T-cell (primary cell): Measurements from ENCODE around the gene ARPC5. TPM values are rescaled to one million over a fixed set of nuclear protein-coding genes. Genes with fewer than 3 reads are reported as not detected.

Experiments used
- ATAC-seq, 4 experiments: fragments of 200-7000 bp in 3 of 4; fragments of 150-1000 bp in 1 of 4; cut with Tn5 transposase; replicated peaks in 1 of 4; 1 replicate in 3 of 4; 2 replicates in 1 of 4; pipeline ENCODE4 v1.10.0; 2021; ENCODE audit warnings: moderate library complexity in 3 of 4, mild to moderate bottlenecking in 2 of 4, moderate number of reproducible peaks in 1 of 4
- CTCF ChIA-PET, 2 donors: fragments of 300-600 bp; sonication (Branson Sonifier 250); formaldehyde crosslinking; loops; one replicate each; lab custom pipeline; 2022; ENCODE audit warnings: antibody characterized with exemption in 2 of 2; lab: Charles Lee
- POLR2A ChIA-PET, 2 donors: fragments of 300-600 bp; sonication (Branson Sonifier 250); formaldehyde crosslinking; loops; one replicate each; lab custom pipeline; 2022; ENCODE audit warnings: antibody characterized with exemption in 2 of 2; lab: Charles Lee
- DNase-seq, 35 experiments: peaks; one replicate each; pipeline versions ENCODE4 v3.0.0 to v3.0.0-alpha.2; 2013 to 2023
- H3K27ac ChIP-seq: one replicate; pipeline ENCODE4 v1.5.1; 2013; ENCODE audit warnings: low read length
- H3K27me3 ChIP-seq, 2 experiments: replicated peaks in 1 of 2; 1 replicate in 1 of 2; 2 replicates in 1 of 2; pipeline versions ENCODE4 v1.6.1 to v1.7.0; 2013; ENCODE audit warnings: low read length in 1 of 2, mixed read lengths in 1 of 2; ENCODE audit not compliant: control insufficient read depth in 2 of 2, insufficient read depth in 2 of 2; ENCODE audit errors: extremely low read depth in 1 of 2
- H3K36me3 ChIP-seq, 2 donors: 1 replicate in 1 of 2; 2 replicates in 1 of 2; pipeline versions ENCODE4 v1.6.1 to v1.7.0; 2013; ENCODE audit warnings: low read length in 1 of 2; ENCODE audit not compliant: control insufficient read depth in 2 of 2, insufficient read depth in 1 of 2; ENCODE audit errors: extremely low read depth in 1 of 2
- H3K4me1 ChIP-seq, 2 experiments: 1 replicate in 1 of 2; 2 replicates in 1 of 2; pipeline versions ENCODE4 v1.6.1 to v1.7.0; 2013; ENCODE audit warnings: low read length in 2 of 2, mixed read lengths in 1 of 2; ENCODE audit not compliant: insufficient read depth in 2 of 2, control insufficient read depth in 1 of 2; ENCODE audit errors: extremely low read depth in 1 of 2
- H3K4me3 ChIP-seq, 2 donors: 1 replicate in 1 of 2; 2 replicates in 1 of 2; pipeline versions ENCODE4 v1.5.1 to v1.7.0; 2013; ENCODE audit warnings: mild to moderate bottlenecking in 2 of 2, low read length in 1 of 2, moderate library complexity in 1 of 2; ENCODE audit not compliant: control insufficient read depth in 1 of 2; ENCODE audit errors: extremely low read depth in 1 of 2
- H3K9me3 ChIP-seq: 2 replicates; pipeline ENCODE4 v1.7.0; 2013
- H3K27ac Mint-ChIP-seq, 2 donors: one replicate each; pipeline ENCODE4 v1.8.0; 2020 to 2021; ENCODE audit warnings: mild to moderate bottlenecking in 2 of 2, mixed read lengths in 2 of 2
- H3K27me3 Mint-ChIP-seq, 2 donors: one replicate each; pipeline ENCODE4 v1.8.0; 2021 to 2022; ENCODE audit warnings: mixed read lengths in 2 of 2
- H3K36me3 Mint-ChIP-seq: one replicate; pipeline ENCODE4 v1.8.0; 2021; ENCODE audit warnings: mixed read lengths
- H3K4me1 Mint-ChIP-seq, 3 donors: one replicate each; pipeline ENCODE4 v1.8.0; 2020 to 2022; ENCODE audit warnings: mixed read lengths in 3 of 3, mild to moderate bottlenecking in 1 of 3
- H3K4me3 Mint-ChIP-seq, 3 donors: one replicate each; pipeline ENCODE4 v1.8.0; 2020 to 2022; ENCODE audit warnings: mild to moderate bottlenecking in 3 of 3, mixed read lengths in 3 of 3, moderate library complexity in 3 of 3
- H3K9me3 Mint-ChIP-seq, 3 donors: one replicate each; pipeline ENCODE4 v1.8.0; 2020 to 2022; ENCODE audit warnings: mixed read lengths in 3 of 3
- WGBS: methylation state at CpG from one replicate; pipeline ENCODE4 v1.1.5; 2013; ENCODE audit warnings: missing lambda C conversion rate; ENCODE audit not compliant: insufficient coverage; 5-methylcytosine and 5-hydroxymethylcytosine counted together
- total RNA-seq, 35 experiments: library from RNA in 6 of 35; stranded (reverse) in 6 of 35; fragments of 120-200 nt in 1 of 35; gene quantifications; one replicate each; pipeline versions ENCODE4 v1.2.1 to v1.2.4 and lab custom pipeline; 2013 to 2026

Gene ARPC5
- total RNA-seq, 5 donors from 2014 or later (not counting 1 experiment from before 2014, with no cell fraction given) = 69.8 to 116 (median 106) TPM

- Histone ChIP-seq H3K9me3 (no peaks in the 10 kb centered on the region), H3K4me3 (no peak within 1 kb of the TSS), H3K27me3 (peaks cover 0 to 2% of the 10 kb centered on the region in 2 experiments), H3K4me1 (peaks cover 13 to 25% of the 10 kb centered on the region in 2 experiments), H3K27ac (peak within 1 kb of the TSS; percentile 22), H3K36me3 (no peaks in the 10 kb centered on the region)
- Mint-ChIP-seq H3K27ac (peak within 1 kb of the TSS; percentile 88 to 89), H3K4me3 (peak within 1 kb of the TSS in 1 of 3 donors; percentile 43), H3K4me1 (peaks cover 35 to 38% (median 36%) of the 10 kb centered on the region in 3 donors), H3K9me3 (no peaks in the 10 kb centered on the region), H3K36me3 (no peaks in the 10 kb centered on the region), H3K27me3 (no peaks in the 10 kb centered on the region)
- ChIA-PET CTCF (interaction anchor here (1.5 to 4.9 kb wide), 4 partner anchors 19 to 263 kb away, joined by 5 to 144 read pairs (median 60); no protein-coding TSS in a partner anchor), POLR2A (interaction anchor here in 1 of 2 donors (1.1 kb wide), 1 partner anchor 13 kb away, joined by 6 read pairs; no protein-coding TSS in a partner anchor)
- ATAC-seq = peak in 3 of 4 experiments; percentile 46 to 61 (median 49)
- 50% methylated on average over 1 of the region's 5 CpGs for WGBS
- DNase-seq = peak in 2 of 35 experiments; percentile 17 to 39
Observed at GRCh38 chr1:183652547-183653461, 17.2 kb upstream of the ARPC5 start, which contains the start of gene APOBEC4. Gene APOBEC4, minus strand, starts transcription at chr1:183653316. Its CDS starts 4,535 bp downstream, at chr1:183648781.

GRCh38 chr1:183652107-183652506 is 16.5 kb upstream of the ARPC5 start:
- no CpG with 5 or more reads among the region's 1 CpG for WGBS
- ChIA-PET POLR2A (no interaction called here), CTCF (interaction anchor here (0.7 to 4.9 kb wide), 7 partner anchors 18 to 264 kb away, joined by 5 to 144 read pairs (median 7); no protein-coding TSS in a partner anchor)
- Mint-ChIP-seq H3K27ac (peak overlapping the region; percentile 88 to 89), H3K36me3 (no peaks in the 10 kb centered on the region), H3K4me1 (peaks cover 35 to 38% (median 36%) of the 10 kb centered on the region in 3 donors), H3K4me3 (peak overlapping the region in 1 of 3 donors; percentile 43), H3K9me3 (no peaks in the 10 kb centered on the region), H3K27me3 (no peaks in the 10 kb centered on the region)
- Histone ChIP-seq H3K4me1 (peaks cover 13 to 25% of the 10 kb centered on the region in 2 experiments), H3K4me3 (no peak overlapping the region), H3K27ac (peak overlapping the region; percentile 22), H3K9me3 (no peaks in the 10 kb centered on the region), H3K36me3 (no peaks in the 10 kb centered on the region), H3K27me3 (peaks cover 0 to 2% of the 10 kb centered on the region in 2 experiments)
- DNase-seq (peak in 2 of 35 experiments; percentile 9 to 44), ATAC-seq (peak; percentile 49 to 81 (median 58))

- H3K36me3 ChIP-seq = no peaks in the 10 kb centered on the region
- peaks cover 13 to 25% of the 10 kb centered on the region in 2 experiments for H3K4me1 ChIP-seq
- ChIA-PET CTCF (interaction anchor here (0.7 to 1.3 kb wide), 3 partner anchors 34 to 264 kb away, joined by 5 to 7 read pairs (median 5); no protein-coding TSS in a partner anchor), POLR2A (interaction anchor here in 1 of 2 donors (0.5 kb wide), 1 partner anchor 17 kb away, joined by 3 read pairs; no protein-coding TSS in a partner anchor)
- DNase-seq (no peak), ATAC-seq (no peak)
- Mint-ChIP-seq H3K4me3 (peak overlapping the region in 1 of 3 donors; percentile 43), H3K4me1 (peaks cover 35 to 41% (median 36%) of the 10 kb centered on the region in 3 donors), H3K27ac (peak overlapping the region; percentile 88 to 89), H3K27me3 (no peaks in the 10 kb centered on the region), H3K36me3 (no peaks in the 10 kb centered on the region), H3K9me3 (no peaks in the 10 kb centered on the region)
- peak overlapping the region; percentile 22 for H3K27ac ChIP-seq
- peaks cover 0 to 2% of the 10 kb centered on the region in 2 experiments for H3K27me3 ChIP-seq
- H3K4me3 ChIP-seq = no peak overlapping the region
- no peaks in the 10 kb centered on the region for H3K9me3 ChIP-seq
- 80% methylated on average over 3 of the region's 5 CpGs for WGBS
Observed at GRCh38 chr1:183651612-183652011, 16.0 kb upstream of the ARPC5 start.

GRCh38 chr1:183648042-183648441 is 12.5 kb upstream of the ARPC5 start:
- Histone ChIP-seq H3K27me3 (peaks cover 0 to 2% of the 10 kb centered on the region in 2 experiments), H3K9me3 (no peaks in the 10 kb centered on the region), H3K4me3 (no peak overlapping the region), H3K4me1 (peaks cover 10 to 15% of the 10 kb centered on the region in 2 experiments), H3K36me3 (no peaks in the 10 kb centered on the region), H3K27ac (no peak overlapping the region)
- ChIA-PET POLR2A (no interaction called here), CTCF (interaction anchor here (1.1 to 1.2 kb wide), 2 partner anchors 11 to 270 kb away, joined by 3 to 4 read pairs; no protein-coding TSS in a partner anchor)
- no peaks in the 10 kb centered on the region for H3K9me3 Mint-ChIP-seq
- no peak overlapping the region for H3K27ac Mint-ChIP-seq
- DNase-seq (no peak), ATAC-seq (no peak)
- peaks cover 20 to 26% (median 20%) of the 10 kb centered on the region in 3 donors for H3K4me1 Mint-ChIP-seq
- H3K27me3 Mint-ChIP-seq = no peaks in the 10 kb centered on the region
- WGBS = 100% methylated on average over 4 of the region's 8 CpGs
- H3K36me3 Mint-ChIP-seq = no peaks in the 10 kb centered on the region
- no peak overlapping the region for H3K4me3 Mint-ChIP-seq

- no peak overlapping the region for H3K4me3 Mint-ChIP-seq
- CTCF ChIA-PET = interaction anchor here (0.7 to 1.5 kb wide), 4 partner anchors 9 to 47 kb away, joined by 3 to 11 read pairs (median 4); no protein-coding TSS in a partner anchor
Observed at GRCh38 chr1:183646776-183647175, 11.2 kb upstream of the ARPC5 start.

GRCh38 chr1:183645531-183645930 is 9.9 kb upstream of the ARPC5 start:
- CTCF ChIA-PET = interaction anchor here (0.7 to 2.2 kb wide), 5 partner anchors 9 to 40 kb away, joined by 3 to 13 read pairs (median 3); partner anchors contain the start of gene ARPC5 (in 1 of the 2)
- ATAC-seq = no peak
- H3K36me3 ChIP-seq = no peaks in the 10 kb centered on the region

More at GRCh38 chr1:183646776-183647175, 11.2 kb upstream of the ARPC5 start:
- H3K27me3 Mint-ChIP-seq = no peaks in the 10 kb centered on the region
- H3K27ac Mint-ChIP-seq = no peak overlapping the region
- Histone ChIP-seq H3K4me1 (peaks cover 4% of the 10 kb centered on the region in 2 experiments), H3K36me3 (no peaks in the 10 kb centered on the region), H3K9me3 (no peaks in the 10 kb centered on the region), H3K27me3 (peaks cover 0 to 2% of the 10 kb centered on the region in 2 experiments), H3K27ac (no peak overlapping the region), H3K4me3 (no peak overlapping the region)
- POLR2A ChIA-PET = interaction anchor here in 1 of 2 donors (0.5 kb wide), 1 partner anchor 1718 kb away, joined by 3 read pairs; no protein-coding TSS in a partner anchor
- peaks cover 7 to 14% (median 7%) of the 10 kb centered on the region in 3 donors for H3K4me1 Mint-ChIP-seq
- no peaks in the 10 kb centered on the region for H3K9me3 Mint-ChIP-seq
- DNase-seq = no peak
- ATAC-seq = no peak
- no peaks in the 10 kb centered on the region for H3K36me3 Mint-ChIP-seq

More at GRCh38 chr1:183645531-183645930, 9.9 kb upstream of the ARPC5 start:
- H3K4me3 ChIP-seq = no peak overlapping the region
- no peaks in the 10 kb centered on the region for H3K27me3 Mint-ChIP-seq
- H3K9me3 Mint-ChIP-seq = no peaks in the 10 kb centered on the region
- H3K27ac ChIP-seq = no peak overlapping the region
- no peaks in the 10 kb centered on the region for H3K36me3 Mint-ChIP-seq
- WGBS = 80% methylated on average over 1 of the region's 5 CpGs
- H3K27ac Mint-ChIP-seq = no peak overlapping the region
- H3K4me1 Mint-ChIP-seq = peaks cover 0 to 6% (median 0%) of the 10 kb centered on the region in 3 donors
- peaks cover 0 to 2% of the 10 kb centered on the region in 2 experiments for H3K27me3 ChIP-seq
- DNase-seq = no peak
- POLR2A ChIA-PET = no interaction called here
- no peak overlapping the region for H3K4me3 Mint-ChIP-seq
- no peaks in the 10 kb centered on the region for H3K9me3 ChIP-seq
- H3K4me1 ChIP-seq = no peaks in the 10 kb centered on the region
